GM21447 (cell line): Measurements from ENCODE around the gene ITPRIP.

Experiments used
- ATAC-seq: cut with Tn5 transposase; IDR thresholded peaks from one replicate; pipeline ENCODE4 v1.9.1; 2021; ENCODE audit not compliant: unreplicated experiment

Gene ITPRIP

GRCh38 chr10:104326991-104327610 is 11.2 kb downstream of the ITPRIP start:
- no peak for ATAC-seq

- ATAC-seq = no peak
Measured at GRCh38 chr10:104325436-104326435, 12.5 kb downstream of the ITPRIP start.

GRCh38 chr10:104324931-104325330 is 13.3 kb downstream of the ITPRIP start:
- ATAC-seq = no peak

- ATAC-seq = no peak
Measured at GRCh38 chr10:104324221-104324686, 14.0 kb downstream of the ITPRIP start.

GRCh38 chr10:104323760-104324201 is 14.5 kb downstream of the ITPRIP start:
- no peak for ATAC-seq

- ATAC-seq = no peak
Measured at GRCh38 chr10:104323085-104323484, 15.2 kb downstream of the ITPRIP start.

GRCh38 chr10:104322416-104322782 is 15.9 kb downstream of the ITPRIP start:
- peak; percentile 52 for ATAC-seq

- ATAC-seq = peak; percentile 10
Measured at GRCh38 chr10:104321725-104322415, 16.4 kb downstream of the ITPRIP start.

- no peak for ATAC-seq
Measured at GRCh38 chr10:104321226-104321625, 17.0 kb downstream of the ITPRIP start.

GRCh38 chr10:104318810-104319741 is 19.2 kb downstream of the ITPRIP start:
- ATAC-seq = no peak

- no peak for ATAC-seq
Measured at GRCh38 chr10:104318326-104318725, 19.9 kb downstream of the ITPRIP start.

- ATAC-seq = peak; percentile 45
Measured at GRCh38 chr10:104317726-104318299, 20.5 kb downstream of the ITPRIP start.

GRCh38 chr10:104317269-104317710 is 21.0 kb downstream of the ITPRIP start:
- ATAC-seq = peak; percentile 13

- no peak for ATAC-seq
Measured at GRCh38 chr10:104316321-104317099, 21.8 kb downstream of the ITPRIP start.

GRCh38 chr10:104315486-104315921 is 22.8 kb downstream of the ITPRIP start:
- no peak for ATAC-seq

- no peak for ATAC-seq
Measured at GRCh38 chr10:104314591-104315485, 23.4 kb downstream of the ITPRIP start.

GRCh38 chr10:104311184-104311720 is 27.0 kb downstream of the ITPRIP start:
- no peak for ATAC-seq
